NCI-H748 (cell line): ENCODE results near the gene NUP133.
A peak's percentile ranks its signal among the peaks of the same experiment; 100 is the strongest.

ENCODE experiments used
- DNase-seq: peaks from one replicate; lab custom pipeline; 2025; ENCODE audit not compliant: unreplicated experiment; lab: John Stamatoyannopoulos, UW

NUP133 gene

DNA sequence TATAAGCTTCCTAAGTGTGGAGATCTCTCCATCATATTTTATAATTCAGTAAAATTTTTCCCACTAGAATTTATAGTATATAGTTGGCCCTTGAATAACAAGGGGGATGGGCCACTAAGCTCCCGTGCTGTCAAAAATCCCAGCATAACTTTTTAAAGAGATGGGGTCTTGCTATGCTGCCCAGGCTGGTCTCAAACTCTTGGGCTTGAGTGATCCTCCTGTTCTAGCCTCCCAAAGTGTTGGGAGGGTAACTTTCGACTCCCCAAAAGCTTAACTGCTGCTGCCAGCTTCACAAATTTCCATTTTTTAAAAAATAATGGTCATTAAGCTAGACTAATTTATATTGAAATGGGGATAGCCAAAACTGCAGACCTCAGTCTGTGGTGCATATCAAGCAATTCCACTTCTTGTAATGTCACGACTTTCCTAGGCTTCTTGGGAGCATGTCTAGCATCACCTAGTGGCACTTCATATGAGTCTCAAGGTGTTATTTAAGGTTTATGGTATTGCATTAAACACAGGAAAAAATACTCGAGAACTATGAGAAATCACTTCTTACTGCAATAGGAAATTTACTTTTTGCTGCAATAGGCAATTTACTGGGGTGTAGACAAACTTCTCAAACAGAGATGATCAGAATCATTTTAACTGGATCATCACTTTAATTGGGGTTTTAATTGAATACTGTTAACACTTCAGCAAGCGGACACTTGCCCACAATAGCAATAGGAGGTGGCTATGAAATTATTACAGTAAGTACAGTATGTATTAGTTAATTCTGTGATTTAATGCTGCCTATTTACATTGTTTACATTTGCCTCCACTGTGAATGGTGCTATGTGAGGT is 55.0 kb downstream of the NUP133 start:
- DNase-seq, result peak; percentile 14

GRCh38 chr1:229448845-229449244 is 59.3 kb downstream of the NUP133 start:
- DNase-seq, result no peak

DNA sequence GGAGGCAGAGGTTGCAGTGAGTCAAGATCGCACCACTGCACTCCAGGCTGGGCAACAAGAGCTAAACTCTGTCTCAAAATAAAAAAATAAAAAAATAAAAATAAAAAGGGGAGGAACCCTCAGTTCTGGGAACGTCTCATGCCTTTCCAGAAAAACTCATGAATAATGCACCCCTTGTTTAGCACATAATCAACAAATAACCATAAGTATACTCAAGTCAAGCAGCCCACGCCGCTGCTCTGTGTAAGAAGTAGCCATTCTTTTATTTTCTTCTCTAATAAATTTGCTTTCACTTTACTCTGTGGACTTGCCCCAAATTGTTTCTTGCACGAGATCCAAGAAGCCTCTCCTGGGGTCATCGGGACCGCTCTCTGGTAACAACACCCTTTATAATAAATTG is 59.8 kb downstream of the NUP133 start:
- no peak for DNase-seq

DNA sequence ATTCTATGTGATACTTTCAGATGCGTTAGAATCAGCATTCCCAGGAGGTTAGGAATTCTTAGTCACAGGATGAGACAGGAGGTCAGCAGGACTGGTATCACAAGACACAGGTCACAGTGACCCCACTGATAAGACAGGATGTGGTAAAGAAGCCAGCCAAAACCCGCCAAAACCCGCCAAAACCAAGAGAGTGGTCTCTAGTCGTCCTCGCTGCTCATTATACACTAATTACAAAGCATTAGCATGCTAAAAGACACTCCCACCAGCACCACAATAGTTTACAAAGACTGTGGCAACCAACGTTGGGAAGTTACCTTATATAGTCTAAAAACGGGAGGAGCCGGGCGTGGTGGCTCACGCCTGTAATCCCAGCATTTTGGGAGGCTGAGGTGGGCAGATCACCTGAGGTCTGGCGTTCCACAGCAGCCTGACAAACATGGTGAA is 60.3 kb downstream of the NUP133 start:
- no peak for DNase-seq

GRCh38 chr1:229445828-229446227 is 62.3 kb downstream of the NUP133 start:
- DNase-seq, result no peak

DNA sequence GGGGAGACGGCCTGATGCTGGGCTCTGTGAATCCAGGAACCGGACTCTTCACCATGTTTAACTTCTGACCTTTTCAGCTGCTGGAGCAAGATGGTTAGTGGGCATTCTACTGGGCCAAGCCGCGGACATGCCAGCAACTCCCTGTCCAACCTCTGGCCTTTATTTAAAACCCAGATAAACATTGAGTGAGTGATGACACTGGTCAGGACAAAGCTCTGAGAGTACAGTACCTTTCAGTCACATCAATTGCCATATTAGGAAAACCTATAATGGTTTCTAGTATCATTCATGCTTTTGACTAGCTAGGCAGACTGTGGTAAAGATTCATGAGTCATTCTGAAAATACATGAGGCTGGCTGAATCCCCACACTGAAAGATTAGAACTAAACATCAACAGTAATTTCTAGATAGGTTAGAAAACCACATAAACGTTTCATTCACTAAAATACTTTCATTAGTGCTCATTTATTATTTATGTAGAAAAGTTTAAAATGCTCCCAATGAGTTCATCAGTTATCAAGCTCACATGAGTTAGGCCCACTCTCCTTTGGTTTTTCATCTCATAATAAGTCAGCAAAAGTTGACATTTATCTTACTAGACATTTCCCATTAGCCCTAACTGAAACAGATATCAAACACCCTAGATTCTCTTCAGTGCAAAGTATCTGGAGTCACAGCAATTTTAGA is 67.1 kb downstream of the NUP133 start:
- no peak for DNase-seq

DNA sequence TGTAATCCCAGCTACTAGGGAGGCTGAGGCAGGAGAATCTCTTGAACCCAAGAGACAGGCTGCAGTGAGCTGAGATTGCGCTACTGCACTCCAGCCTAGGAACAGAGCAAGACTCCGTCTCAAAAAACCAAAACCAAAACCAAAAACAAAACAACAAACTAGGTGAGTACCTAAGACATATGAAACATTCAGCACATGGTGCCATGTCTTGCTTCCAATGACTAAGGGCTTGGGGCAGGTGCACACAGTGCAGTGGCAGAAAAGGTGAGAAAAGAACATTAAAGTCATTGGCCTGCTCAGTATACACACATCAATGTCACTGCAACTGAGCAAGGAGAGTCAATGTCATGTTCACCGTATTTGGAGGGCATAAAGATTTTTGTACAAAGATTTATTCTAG is 70.1 kb downstream of the NUP133 start:
- DNase-seq, result no peak

GRCh38 chr1:229437443-229437842 is 70.7 kb downstream of the NUP133 start:
- no peak for DNase-seq

GRCh38 chr1:229436201-229436600 is 71.9 kb downstream of the NUP133 start:
- no peak for DNase-seq

DNA sequence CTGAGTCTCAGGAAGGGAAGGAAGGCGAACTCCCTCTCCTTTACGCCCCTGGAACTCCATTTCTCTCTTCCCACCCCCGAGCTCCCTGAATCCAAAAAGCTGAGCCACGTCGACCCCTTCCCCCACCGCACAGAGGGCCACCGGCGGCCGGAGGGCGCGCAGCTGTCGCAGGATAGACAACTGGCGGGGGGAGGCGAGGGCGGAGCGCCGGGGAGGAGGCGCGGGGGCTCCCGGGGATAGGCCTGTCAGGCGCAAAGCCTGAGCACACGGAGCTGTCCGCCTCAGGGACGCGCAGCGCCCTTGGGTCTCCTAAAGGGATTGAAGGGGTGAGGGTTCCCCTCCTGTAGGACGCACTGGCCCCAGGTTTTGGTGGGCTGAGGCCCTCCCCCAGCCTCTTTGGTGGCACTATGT is 73.5 kb downstream of the NUP133 start:
- no peak for DNase-seq

- no peak for DNase-seq
Measured at GRCh38 chr1:229434005-229434640, 74.0 kb downstream of the NUP133 start, which contains the start of gene ACTA1. ACTA1 (minus strand) TSS chr1:229434094; CDS start chr1:229433115, 979 bp downstream.

GRCh38 chr1:229433364-229434004 is 74.7 kb downstream of the NUP133 start:
- DNase-seq, result no peak

DNA sequence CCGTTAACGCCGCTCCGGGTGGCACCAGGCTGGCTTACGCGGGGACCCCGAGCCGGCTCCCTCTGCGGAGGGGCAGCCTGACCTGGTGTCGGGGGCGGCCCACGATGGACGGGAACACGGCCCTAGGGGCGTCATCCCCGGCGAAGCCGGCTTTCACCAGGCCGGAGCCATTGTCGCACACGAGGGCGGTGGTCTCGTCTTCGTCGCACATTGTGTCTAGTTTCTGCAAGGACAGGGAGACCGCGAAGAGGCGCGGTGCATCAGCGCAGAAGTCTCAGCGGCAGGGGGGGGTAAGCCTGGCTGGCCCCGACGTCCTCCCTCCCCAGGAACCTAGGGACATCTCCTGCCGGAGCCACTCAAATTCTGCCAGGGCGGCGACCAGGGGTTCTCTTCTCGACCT is 75.2 kb downstream of the NUP133 start:
- DNase-seq, result no peak

GRCh38 chr1:229432116-229432461 is 76.1 kb downstream of the NUP133 start:
- DNase-seq, result no peak

DNA sequence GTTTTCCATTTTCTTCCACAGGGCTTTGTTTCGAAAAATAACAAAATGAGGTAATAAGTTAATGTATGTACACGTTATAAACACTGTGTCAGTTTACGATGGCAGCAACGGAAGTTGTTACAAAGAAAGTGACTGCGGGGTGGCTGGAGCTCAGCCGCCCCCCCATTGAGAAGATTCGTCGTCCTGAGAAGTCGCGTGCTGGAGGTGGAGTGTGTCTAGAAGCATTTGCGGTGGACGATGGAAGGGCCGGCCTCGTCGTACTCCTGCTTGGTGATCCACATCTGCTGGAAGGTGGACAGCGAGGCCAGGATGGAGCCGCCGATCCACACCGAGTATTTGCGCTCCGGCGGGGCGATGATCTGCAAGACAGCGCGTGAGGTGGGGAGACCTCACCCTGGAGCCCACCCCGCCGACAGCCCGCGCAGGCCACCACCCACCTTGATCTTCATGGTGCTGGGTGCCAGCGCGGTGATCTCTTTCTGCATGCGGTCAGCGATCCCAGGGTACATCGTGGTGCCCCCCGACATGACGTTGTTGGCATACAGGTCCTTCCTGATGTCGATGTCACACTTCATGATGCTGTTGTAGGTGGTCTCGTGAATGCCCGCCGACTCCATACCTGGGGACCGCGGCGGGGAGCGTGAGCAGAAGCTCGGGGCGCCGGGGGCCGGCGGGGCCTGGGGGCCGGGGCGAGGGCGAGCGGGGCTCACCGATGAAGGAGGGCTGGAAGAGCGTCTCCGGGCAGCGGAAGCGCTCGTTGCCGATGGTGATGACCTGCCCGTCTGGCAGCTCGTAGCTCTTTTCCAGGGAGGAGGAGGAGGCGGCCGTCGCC is 76.6 kb downstream of the NUP133 start:
- no peak for DNase-seq

DNA sequence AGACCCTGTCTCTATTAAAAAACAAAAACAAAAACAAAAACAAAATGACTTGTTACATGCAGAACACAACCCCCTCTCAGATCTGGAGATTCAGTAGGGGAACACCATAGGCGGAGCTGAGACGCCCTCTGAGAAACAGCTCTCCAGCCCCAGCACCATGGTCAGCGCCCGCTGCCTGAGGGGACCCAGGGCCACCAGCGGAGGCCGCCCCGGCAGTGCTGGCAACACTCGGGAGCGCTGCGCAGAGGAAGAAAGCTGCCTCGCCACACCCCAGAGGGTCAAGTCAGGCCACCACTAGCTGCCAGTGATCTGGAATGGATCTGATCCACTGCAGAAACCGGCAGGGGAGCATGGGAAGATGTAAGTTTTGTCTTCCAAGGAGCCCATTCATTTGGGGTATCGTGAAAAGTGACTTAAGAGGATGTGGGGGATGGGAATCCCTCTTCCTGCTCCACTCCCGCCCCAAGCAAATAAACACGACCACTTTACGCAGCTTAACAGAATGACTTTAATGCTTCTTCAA is 77.3 kb downstream of the NUP133 start:
- DNase-seq, result no peak

DNA sequence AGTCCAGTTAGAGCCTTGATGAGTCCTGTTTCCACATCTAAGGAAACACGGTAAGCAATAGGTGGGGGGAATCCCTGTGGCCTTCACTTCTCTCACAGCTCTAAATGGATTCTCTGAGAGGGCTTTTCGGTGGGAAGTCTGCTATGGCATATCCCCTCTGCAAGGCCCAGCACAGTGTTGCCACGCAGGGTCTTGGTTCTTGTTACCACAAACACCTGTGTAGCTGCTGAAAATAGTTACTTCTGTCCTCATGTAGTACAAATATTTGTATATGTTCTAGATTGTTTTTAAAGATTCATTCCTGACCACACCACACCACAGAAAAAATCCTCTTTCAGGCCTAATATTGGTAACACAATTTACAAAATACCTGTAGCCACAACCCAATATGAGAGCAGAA is 79.9 kb downstream of the NUP133 start:
- DNase-seq, result no peak

GRCh38 chr1:229427572-229427971 is 80.6 kb downstream of the NUP133 start:
- no peak for DNase-seq

- no peak for DNase-seq
Measured at GRCh38 chr1:229425564-229426159, 82.5 kb downstream of the NUP133 start.

- DNase-seq, result peak; percentile 13
Measured at GRCh38 chr1:229420765-229421164, 87.4 kb downstream of the NUP133 start.
